ENCODE measurements around the gene NOX1. TPM values are rescaled to one million over a fixed set of nuclear protein-coding genes. Genes with fewer than 3 reads are reported as not detected.

NOX1 gene
- total and polyA plus RNA-seq, 2 of the 13 experiments (the other 11 are each of a cell fraction or from before 2014, with no cell fraction given), result 0.07 TPM; not detected in 1

GRCh38 chrX:100864657-100865391 lies 9.3 kb downstream of the NOX1 start (continued):
- TF ChIP-seq YEATS2 (CRISPR knock-in tag; IDR thresholded peaks at IDR 0.05; ENCODE audit: borderline replicate concordance) (no peak), ATF7 (IDR thresholded peaks at IDR 0.05) (no peak), ATF7 (CRISPR knock-in tag; IDR thresholded peaks at IDR 0.05) (no peak), E2F1 (CRISPR knock-in tag; IDR thresholded peaks at IDR 0.05) (no peak), GLI4 (CRISPR knock-in tag; IDR thresholded peaks at IDR 0.05; ENCODE audit: borderline replicate concordance) (no peak), ZNF574 (CRISPR knock-in tag; IDR thresholded peaks at IDR 0.05) (no peak), ZNF296 (CRISPR knock-in tag; conservative IDR thresholded peaks at IDR 0.05) (no peak), ZNF772 (CRISPR knock-in tag; IDR thresholded peaks at IDR 0.05) (no peak), KAT2B (IDR thresholded peaks at IDR 0.05; ENCODE audit: borderline replicate concordance, low read depth, low read length) (no peak), CCDC6 (CRISPR knock-in tag; IDR thresholded peaks at IDR 0.05) (no peak)
- TF ChIP-seq, protein P1, sequence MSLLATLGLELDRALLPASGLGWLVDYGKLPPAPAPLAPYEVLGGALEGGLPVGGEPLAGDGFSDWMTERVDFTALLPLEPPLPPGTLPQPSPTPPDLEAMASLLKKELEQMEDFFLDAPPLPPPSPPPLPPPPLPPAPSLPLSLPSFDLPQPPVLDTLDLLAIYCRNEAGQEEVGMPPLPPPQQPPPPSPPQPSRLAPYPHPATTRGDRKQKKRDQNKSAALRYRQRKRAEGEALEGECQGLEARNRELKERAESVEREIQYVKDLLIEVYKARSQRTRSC (CRISPR knock-in tag; IDR thresholded peaks at IDR 0.05; ENCODE audit: low read depth), result no peak
